HS-5 (cell line): ENCODE measurements around the gene P2RY2.

Experiments used
- DNase-seq: peaks from one replicate; pipeline ENCODE4 v3.0.0-alpha.2; 2012; ENCODE audit warnings: low read depth

Gene P2RY2

GRCh38 chr11:73244589-73245240, 26.6 kb downstream of the P2RY2 start:
- DNase-seq = no peak

- no peak for DNase-seq
These were observed 27.4 kb downstream of the P2RY2 start for GRCh38 chr11:73245461-73245860.

- DNase-seq = no peak
These were observed 28.2 kb downstream of the P2RY2 start for GRCh38 chr11:73246303-73246702.

GRCh38 chr11:73248526-73249185, 30.6 kb downstream of the P2RY2 start:
- no peak for DNase-seq

GRCh38 chr11:73249304-73249703, 31.2 kb downstream of the P2RY2 start:
- no peak for DNase-seq

GRCh38 chr11:73249853-73250783, 32.0 kb downstream of the P2RY2 start:
- DNase-seq = no peak

- DNase-seq = no peak
These were observed 34.6 kb downstream of the P2RY2 start for GRCh38 chr11:73252577-73253191.

- peak; percentile 91 for DNase-seq
These were observed 39.4 kb downstream of the P2RY2 start for GRCh38 chr11:73257342-73258103.

GRCh38 chr11:73258104-73259035, 40.3 kb downstream of the P2RY2 start:
- no peak for DNase-seq

GRCh38 chr11:73259406-73260126, 41.5 kb downstream of the P2RY2 start:
- no peak for DNase-seq

- no peak for DNase-seq
These were observed 42.0 kb downstream of the P2RY2 start for GRCh38 chr11:73260127-73260457.

GRCh38 chr11:73262851-73263495, 44.9 kb downstream of the P2RY2 start:
- DNase-seq = no peak

- DNase-seq = no peak
These were observed 45.6 kb downstream of the P2RY2 start for GRCh38 chr11:73263640-73264039.

- no peak for DNase-seq
These were observed 47.3 kb downstream of the P2RY2 start for GRCh38 chr11:73265278-73265810.

- no peak for DNase-seq
These were observed 48.0 kb downstream of the P2RY2 start for GRCh38 chr11:73265853-73266645.

- no peak for DNase-seq
These were observed 48.6 kb downstream of the P2RY2 start for GRCh38 chr11:73266646-73267020.

GRCh38 chr11:73267122-73267846, 49.2 kb downstream of the P2RY2 start:
- no peak for DNase-seq
